ENCODE measurements around the gene HTT-AS. TPM values are rescaled to one million over a fixed set of nuclear protein-coding genes. Genes with fewer than 3 reads are reported as not detected.
A peak's percentile ranks its signal among the peaks of the same experiment; 100 is the strongest.
"Not testable (repeated sequence)": the region's sequence is repeated elsewhere in the genome, so short reads cannot be mapped to it uniquely, and the experiment has no call there.

Gene HTT-AS
- total and polyA plus RNA-seq, 7 experiments from 2014 or later: not detected

DNA sequence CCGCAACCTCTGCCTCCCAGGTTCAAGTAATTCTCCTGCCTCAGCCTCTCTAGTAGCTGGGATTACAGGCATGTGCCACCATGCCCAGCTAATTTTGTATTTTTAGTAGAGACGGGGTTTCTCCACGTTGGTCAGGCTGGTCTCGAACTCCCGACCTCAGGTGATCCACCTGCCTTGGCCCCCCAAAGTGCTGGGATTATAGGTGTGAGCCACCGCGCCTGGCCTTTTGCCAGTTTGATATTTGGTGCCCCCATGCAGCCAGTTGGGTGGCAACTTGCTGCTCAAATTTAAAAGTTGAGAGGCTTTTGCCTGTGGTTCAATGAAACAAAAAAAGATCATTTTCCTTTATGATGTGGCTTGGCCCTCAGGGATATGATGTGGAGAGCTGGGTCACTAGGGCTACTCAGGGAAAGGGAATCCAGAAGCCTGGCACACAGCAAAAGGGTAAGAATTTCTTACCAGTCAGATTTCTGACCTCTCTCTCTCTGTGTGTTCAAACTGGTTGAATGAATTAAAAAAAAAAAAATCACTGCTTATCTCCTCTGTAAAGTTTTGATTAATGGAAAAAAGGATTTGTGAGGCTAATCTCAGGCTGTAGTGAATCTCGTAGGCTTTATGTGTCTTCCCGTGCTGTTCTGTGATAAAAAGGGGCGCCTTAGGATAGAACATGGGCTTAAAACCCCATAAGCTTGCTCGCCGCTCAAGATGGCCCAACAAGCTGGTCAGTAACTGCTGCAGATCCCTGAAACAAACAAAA is 23.0 kb downstream of the HTT-AS start:
- intact Hi-C loops (cut with micrococcal nuclease); H3K27me3 ChIP-seq (ENCODE audit: control insufficient read depth in 2 of 2, insufficient read depth in 2 of 2, low read length in 2 of 2); H3K27ac Mint-ChIP-seq; H3K4me3 ChIP-seq (ENCODE audit: low read length); H3K27ac ChIP-seq (ENCODE audit: low read depth, low read length); ATAC-seq; DNase-seq; H3K4me3 Mint-ChIP-seq; H3K9me3 ChIP-seq (ENCODE audit: control insufficient read depth in 2 of 3, low read length in 3 of 3); H3K4me1 ChIP-seq (ENCODE audit: control insufficient read depth in 2 of 2, insufficient read depth in 2 of 2, low read length in 2 of 2); H3K36me3 ChIP-seq (ENCODE audit: control insufficient read depth in 2 of 3, insufficient read depth in 3 of 3, low read length in 3 of 3): not testable (repeated sequence)
- ChIA-PET POLR2A (interaction anchor here (0.6 to 0.9 kb wide), 2 partner anchors 10 to 348 kb away, joined by 3 to 6 read pairs; no protein-coding TSS in a partner anchor), CTCF (interaction anchor here (0.7 to 0.9 kb wide), 2 partner anchors 285 to 429 kb away, joined by 3 read pairs; no protein-coding TSS in a partner anchor)
- Mint-ChIP-seq H3K27me3 (peaks cover 0 to 13% (median 0%) of the 10 kb centered on the region in 5 donors), H3K4me1 (peaks cover 6 to 14% (median 12%) of the 10 kb centered on the region in 7 donors), H3K36me3 (peaks cover 0 to 14% (median 8%) of the 10 kb centered on the region in 5 donors), H3K9me3 (peaks cover 0 to 17% (median 8%) of the 10 kb centered on the region in 11 donors)

DNA sequence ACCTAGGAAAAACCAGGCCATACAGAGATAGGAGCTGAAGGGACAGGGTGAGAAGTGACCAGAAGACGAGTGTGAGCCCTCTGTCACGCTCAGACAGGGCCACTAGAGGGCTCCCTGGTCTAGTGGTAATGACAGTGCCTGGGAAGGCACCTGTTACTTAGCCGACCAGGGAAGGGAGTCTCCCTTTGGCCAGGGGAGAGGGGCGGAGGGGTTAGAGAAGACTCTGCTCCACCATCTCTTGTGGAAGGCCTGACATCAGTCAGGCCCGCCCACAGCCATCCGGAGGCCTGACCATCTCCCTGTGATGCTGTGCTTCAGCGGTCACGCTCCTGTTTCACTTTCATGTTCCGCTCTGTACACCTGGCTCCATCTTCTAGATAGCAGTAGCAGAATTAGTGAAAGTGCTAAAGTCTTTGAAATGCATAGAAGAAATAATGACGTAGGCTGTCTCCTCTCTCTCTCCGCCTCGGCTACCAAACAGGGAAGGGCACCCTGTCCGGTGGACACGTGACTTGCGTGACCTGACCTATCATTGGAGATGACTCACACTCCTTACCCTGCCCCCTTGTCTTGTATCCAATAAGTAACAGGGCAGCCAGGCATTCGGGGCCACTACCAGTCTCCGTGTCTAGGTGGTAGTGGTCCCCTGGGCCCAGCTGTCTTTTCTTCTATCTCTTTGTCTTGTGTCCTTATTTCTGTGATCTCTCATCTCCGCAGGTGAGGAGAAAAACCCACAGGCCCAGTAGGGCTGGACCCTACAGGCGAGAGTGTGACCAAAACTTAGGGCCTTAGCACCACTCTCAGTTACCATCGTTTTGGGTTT is 26.7 kb downstream of the HTT-AS start:
- peaks cover 0 to 12% (median 0%) of the 10 kb centered on the region in 5 donors for H3K36me3 Mint-ChIP-seq
- Histone ChIP-seq H3K36me3 (ENCODE audit: control insufficient read depth in 2 of 3, insufficient read depth in 3 of 3, low read length in 3 of 3) (no peaks in the 10 kb centered on the region), H3K27me3 (ENCODE audit: control insufficient read depth in 2 of 2, insufficient read depth in 2 of 2, low read length in 2 of 2) (no peaks in the 10 kb centered on the region), H3K4me1 (ENCODE audit: control insufficient read depth in 2 of 2, insufficient read depth in 2 of 2, low read length in 2 of 2) (peaks cover 16 to 18% of the 10 kb centered on the region in 2 donors), H3K27ac (ENCODE audit: low read depth, low read length) (peak overlapping the region; percentile 61), H3K4me3 (ENCODE audit: low read length) (peak overlapping the region; percentile 65), H3K9me3 (ENCODE audit: control insufficient read depth in 2 of 3, low read length in 3 of 3) (no peaks in the 10 kb centered on the region)
- peak overlapping the region; percentile 62 to 92 (median 83) for H3K4me3 Mint-ChIP-seq
- intact Hi-C loops (cut with micrococcal nuclease): loop anchor here (1.0 to 2.0 kb wide), 7 partner anchors 10 to 635 kb away; partner anchors contain the start of genes HTT (in 2 of the 2) and HTT-AS (in 2 of the 2)
- POLR2A ChIA-PET: no interaction called here
- H3K9me3 Mint-ChIP-seq: peaks cover 0 to 9% (median 5%) of the 10 kb centered on the region in 11 donors
- ATAC-seq (peak; percentile 79), DNase-seq (peak; percentile 40 to 75 (median 58))
- peaks cover 0 to 17% (median 0%) of the 10 kb centered on the region in 5 donors for H3K27me3 Mint-ChIP-seq
- H3K27ac Mint-ChIP-seq: peak overlapping the region; percentile 79 to 90 (median 84)
- peaks cover 17 to 45% (median 35%) of the 10 kb centered on the region in 7 donors for H3K4me1 Mint-ChIP-seq
- CTCF ChIA-PET: interaction anchor here (0.6 kb wide), 1 partner anchor 123 kb away, joined by 3 read pairs; no protein-coding TSS in a partner anchor

DNA sequence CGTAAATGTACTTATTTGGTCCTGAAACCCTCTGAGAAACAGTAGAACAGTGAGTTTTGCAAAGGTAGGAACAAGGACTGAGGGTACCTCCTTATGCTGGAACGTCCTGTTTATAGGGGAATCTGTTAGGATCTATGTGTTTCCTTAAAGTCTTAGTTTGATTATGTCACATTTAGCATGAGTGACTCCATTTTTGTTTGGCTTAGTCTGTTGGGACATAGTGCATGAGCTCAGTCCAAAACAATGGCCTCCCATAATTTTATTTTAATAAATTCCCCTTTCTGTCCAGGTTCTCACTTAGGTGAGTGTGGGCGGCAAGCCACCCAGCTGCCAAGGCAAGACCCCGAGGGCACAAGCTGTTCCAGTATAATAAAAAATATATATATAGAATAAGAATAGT is 27.7 kb downstream of the HTT-AS start:
- POLR2A ChIA-PET: no interaction called here

DNA sequence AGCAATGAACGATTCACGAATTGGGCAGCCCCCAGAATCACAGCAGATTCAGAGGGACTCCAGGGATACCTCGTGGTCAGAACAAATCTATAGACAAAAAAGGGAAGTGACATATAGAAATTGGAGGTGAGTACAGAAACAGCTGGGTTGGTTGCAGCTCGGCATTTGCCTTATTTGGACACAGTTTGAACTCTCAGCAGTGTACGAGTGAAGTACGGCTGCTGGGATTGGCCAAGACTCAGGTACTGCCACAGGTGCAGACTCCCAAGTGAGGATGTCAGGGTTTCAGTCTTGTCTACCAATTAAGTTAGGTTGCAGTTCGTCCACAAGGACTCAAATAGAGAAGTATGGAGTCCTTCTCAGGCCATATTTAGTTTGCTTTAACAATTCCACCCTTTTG is 28.2 kb downstream of the HTT-AS start:
- Histone ChIP-seq H3K27me3 (ENCODE audit: control insufficient read depth in 2 of 2, insufficient read depth in 2 of 2, low read length in 2 of 2) (no peaks in the 10 kb centered on the region), H3K4me1 (ENCODE audit: control insufficient read depth in 2 of 2, insufficient read depth in 2 of 2, low read length in 2 of 2) (peaks cover 24 to 25% of the 10 kb centered on the region in 2 donors), H3K27ac (ENCODE audit: low read depth, low read length) (no peak overlapping the region), H3K4me3 (ENCODE audit: low read length) (no peak overlapping the region), H3K36me3 (ENCODE audit: control insufficient read depth in 2 of 3, insufficient read depth in 3 of 3, low read length in 3 of 3) (no peaks in the 10 kb centered on the region), H3K9me3 (ENCODE audit: control insufficient read depth in 2 of 3, low read length in 3 of 3) (no peaks in the 10 kb centered on the region)
- H3K27me3 Mint-ChIP-seq: peaks cover 0 to 10% (median 0%) of the 10 kb centered on the region in 5 donors
- H3K4me1 Mint-ChIP-seq: peaks cover 27 to 59% (median 50%) of the 10 kb centered on the region in 7 donors
- H3K27ac Mint-ChIP-seq: peak overlapping the region in 6 of 9 donors; percentile 49 to 94 (median 62)
- ChIA-PET POLR2A (no interaction called here), CTCF (no interaction called here)
- no peak for ATAC-seq
- peaks cover 0 to 12% (median 0%) of the 10 kb centered on the region in 5 donors for H3K36me3 Mint-ChIP-seq
- H3K9me3 Mint-ChIP-seq: peaks cover 0 to 9% (median 5%) of the 10 kb centered on the region in 11 donors
- DNase-seq: no peak
- peak overlapping the region in 1 of 10 donors; percentile 71 for H3K4me3 Mint-ChIP-seq
- intact Hi-C loops (cut with micrococcal nuclease): loop anchor here in 1 of 2 donors (2.0 kb wide), 3 partner anchors 157 to 633 kb away; no protein-coding TSS in a partner anchor

More for the DNA sequence above, 27.7 kb downstream of the HTT-AS start:
- ATAC-seq (no peak), DNase-seq (no peak)
- Mint-ChIP-seq H3K4me3 (peak overlapping the region in 3 of 10 donors; percentile 7 to 72 (median 50)), H3K9me3 (peaks cover 0 to 9% (median 5%) of the 10 kb centered on the region in 11 donors), H3K4me1 (peaks cover 27 to 55% (median 45%) of the 10 kb centered on the region in 7 donors), H3K27me3 (peaks cover 0 to 12% (median 0%) of the 10 kb centered on the region in 5 donors), H3K36me3 (peaks cover 0 to 12% (median 0%) of the 10 kb centered on the region in 5 donors), H3K27ac (no peak overlapping the region)
- Histone ChIP-seq H3K4me1 (ENCODE audit: control insufficient read depth in 2 of 2, insufficient read depth in 2 of 2, low read length in 2 of 2) (peaks cover 24 to 25% of the 10 kb centered on the region in 2 donors), H3K4me3 (ENCODE audit: low read length) (no peak overlapping the region), H3K27me3 (ENCODE audit: control insufficient read depth in 2 of 2, insufficient read depth in 2 of 2, low read length in 2 of 2) (no peaks in the 10 kb centered on the region), H3K27ac (ENCODE audit: low read depth, low read length) (no peak overlapping the region), H3K9me3 (ENCODE audit: control insufficient read depth in 2 of 3, low read length in 3 of 3) (no peaks in the 10 kb centered on the region), H3K36me3 (ENCODE audit: control insufficient read depth in 2 of 3, insufficient read depth in 3 of 3, low read length in 3 of 3) (no peaks in the 10 kb centered on the region)
- intact Hi-C loops (cut with micrococcal nuclease): loop anchor here (1.0 to 2.0 kb wide), 7 partner anchors 9 to 634 kb away; partner anchors contain the start of genes HTT (in 2 of the 2) and HTT-AS (in 2 of the 2)
- CTCF ChIA-PET: interaction anchor here (0.6 kb wide), 1 partner anchor 124 kb away, joined by 3 read pairs; no protein-coding TSS in a partner anchor

DNA sequence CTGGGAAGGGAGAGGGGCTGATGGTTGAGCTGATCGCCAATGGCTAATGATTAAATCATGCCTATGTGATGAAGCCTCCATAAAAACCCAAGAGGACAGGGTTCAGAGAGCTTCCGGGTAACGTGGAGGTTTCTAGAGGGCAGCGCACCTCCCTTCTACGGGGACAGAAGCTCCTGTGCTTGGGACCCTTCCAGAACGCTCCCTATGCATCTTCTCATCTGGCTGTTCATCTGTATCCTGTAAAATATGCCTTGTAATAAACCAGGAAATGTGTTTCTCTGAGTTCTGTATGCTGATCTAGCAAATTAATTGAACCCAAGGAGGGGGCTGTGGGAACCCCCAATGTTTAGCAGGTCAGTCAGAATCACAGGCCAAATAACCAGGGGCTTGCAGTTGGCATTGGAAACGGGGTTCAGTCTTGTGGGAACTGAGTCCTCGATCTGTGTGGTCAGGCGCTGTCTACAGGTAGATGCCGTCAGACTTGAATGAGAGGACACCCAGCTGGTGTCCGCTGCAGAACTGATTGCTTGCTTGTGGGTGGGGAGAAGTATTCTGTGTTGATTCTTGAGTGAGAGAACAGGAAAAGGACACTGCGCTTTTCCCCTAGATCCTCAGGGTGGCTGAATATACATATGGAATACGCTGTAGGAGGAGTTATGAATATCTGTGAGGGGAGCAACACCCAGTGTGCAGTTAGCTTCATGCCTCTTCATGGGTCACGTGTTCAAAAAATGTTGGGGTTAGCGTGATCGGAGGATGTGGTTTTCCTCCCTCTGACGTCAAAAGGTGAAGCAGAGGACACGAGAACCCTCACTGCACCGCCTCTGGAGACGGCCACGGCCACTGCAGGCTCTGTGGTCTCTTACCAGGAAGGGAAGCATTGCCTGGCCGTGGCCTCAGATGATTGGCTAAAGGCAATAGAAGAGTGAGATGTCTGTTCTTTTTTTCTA is 29.2 kb downstream of the HTT-AS start:
- POLR2A ChIA-PET: no interaction called here
- Histone ChIP-seq H3K27me3 (ENCODE audit: control insufficient read depth in 2 of 2, insufficient read depth in 2 of 2, low read length in 2 of 2) (no peaks in the 10 kb centered on the region), H3K4me1 (ENCODE audit: control insufficient read depth in 2 of 2, insufficient read depth in 2 of 2, low read length in 2 of 2) (peaks cover 27 to 31% of the 10 kb centered on the region in 2 donors), H3K36me3 (ENCODE audit: control insufficient read depth in 2 of 3, insufficient read depth in 3 of 3, low read length in 3 of 3) (no peaks in the 10 kb centered on the region), H3K4me3 (ENCODE audit: low read length) (peak overlapping the region; percentile 25), H3K27ac (ENCODE audit: low read depth, low read length) (no peak overlapping the region), H3K9me3 (ENCODE audit: control insufficient read depth in 2 of 3, low read length in 3 of 3) (no peaks in the 10 kb centered on the region)
- H3K27me3 Mint-ChIP-seq: peaks cover 0 to 10% (median 0%) of the 10 kb centered on the region in 5 donors
- intact Hi-C loops (cut with micrococcal nuclease): loop anchor here (1.0 kb wide), 2 partner anchors 8 to 82 kb away; partner anchors contain the start of genes GRK4 (in 1 of the 2) and NOP14 (in 1 of the 2)
- peaks cover 0 to 9% (median 5%) of the 10 kb centered on the region in 11 donors for H3K9me3 Mint-ChIP-seq
- peak; percentile 51 to 87 (median 80) for DNase-seq
- peaks cover 32 to 65% (median 53%) of the 10 kb centered on the region in 7 donors for H3K4me1 Mint-ChIP-seq
- H3K27ac Mint-ChIP-seq: peak overlapping the region; percentile 54 to 94 (median 87)
- ATAC-seq: peak; percentile 85
- H3K4me3 Mint-ChIP-seq: peak overlapping the region; percentile 51 to 80 (median 67)
- H3K36me3 Mint-ChIP-seq: peaks cover 0 to 10% (median 0%) of the 10 kb centered on the region in 5 donors
- CTCF ChIA-PET: no interaction called here
